ENCODE results near the gene RBM20.

The RBM20 gene

DNA sequence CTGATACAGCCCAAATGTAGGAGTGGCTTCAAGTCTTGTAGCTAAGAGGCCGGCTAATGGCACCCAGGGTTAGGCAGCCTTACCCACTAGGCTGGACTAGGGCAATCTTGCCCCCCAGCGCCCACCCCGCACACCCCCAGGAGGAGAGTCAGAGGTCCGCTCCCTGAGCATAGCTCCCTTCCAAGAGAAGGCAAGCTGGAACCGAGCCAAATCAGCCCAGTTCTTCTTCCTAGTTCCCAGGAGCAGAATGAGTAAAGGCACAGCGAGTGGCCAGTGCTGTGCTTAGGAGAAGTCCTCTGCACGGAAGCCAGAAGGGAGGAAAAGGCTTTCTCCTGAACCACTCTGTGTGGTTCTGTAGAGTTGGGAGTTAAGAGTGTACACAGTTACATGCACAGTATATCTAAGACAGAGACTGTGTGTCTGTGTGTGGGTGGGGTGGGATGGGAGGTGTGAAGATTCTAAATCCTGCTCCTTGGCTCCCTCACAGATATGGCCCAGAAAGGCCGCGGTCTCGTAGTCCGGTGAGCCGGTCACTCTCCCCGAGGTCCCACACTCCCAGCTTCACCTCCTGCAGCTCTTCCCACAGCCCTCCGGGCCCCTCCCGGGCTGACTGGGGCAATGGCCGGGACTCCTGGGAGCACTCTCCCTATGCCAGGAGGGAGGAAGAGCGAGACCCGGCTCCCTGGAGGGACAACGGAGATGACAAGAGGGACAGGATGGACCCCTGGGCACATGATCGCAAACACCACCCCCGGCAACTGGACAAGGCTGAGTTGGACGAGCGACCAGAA is 167.8 kb downstream of the RBM20 start:
- peak; percentile 25 for DNase-seq (ENCODE audit: low spot score)

- DNase-seq (ENCODE audit: low spot score), result no peak
Measured at GRCh38 chr10:110812583-110812982, 168.4 kb downstream of the RBM20 start.

DNA sequence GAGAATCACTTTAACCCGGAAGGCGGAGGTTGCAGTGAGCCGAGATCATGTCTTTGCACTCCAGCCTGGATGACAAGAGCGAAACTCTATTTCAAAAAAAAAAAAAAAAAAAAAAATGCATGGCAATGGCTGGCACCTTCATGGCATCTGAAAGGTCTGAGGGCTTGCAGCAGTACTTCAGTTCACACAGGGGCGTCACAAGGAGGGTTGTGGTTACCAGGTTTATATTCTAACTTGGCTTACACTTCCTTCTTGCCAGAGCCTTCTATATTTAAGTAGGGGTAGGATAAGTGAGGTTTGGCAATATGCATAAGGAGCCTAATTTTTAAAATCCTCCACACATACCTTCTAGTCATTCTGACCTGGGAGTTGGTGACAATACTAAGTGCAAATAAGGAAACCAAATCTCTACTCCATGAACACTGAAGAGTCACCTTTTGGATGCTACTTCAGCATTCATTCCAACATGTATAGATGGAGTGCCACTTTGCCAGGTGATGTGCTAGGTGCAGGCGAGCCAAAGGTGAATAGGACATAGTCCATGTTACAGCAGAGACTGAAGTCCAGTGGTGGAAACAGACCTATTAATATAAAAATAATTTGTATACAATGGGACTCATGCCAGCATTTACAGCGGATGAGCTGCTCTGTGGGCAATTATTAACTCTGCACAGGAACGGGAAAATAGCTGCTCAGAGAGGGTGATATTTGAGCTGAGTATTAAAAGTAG is 169.8 kb downstream of the RBM20 start:
- DNase-seq (ENCODE audit: low spot score), result no peak

DNA sequence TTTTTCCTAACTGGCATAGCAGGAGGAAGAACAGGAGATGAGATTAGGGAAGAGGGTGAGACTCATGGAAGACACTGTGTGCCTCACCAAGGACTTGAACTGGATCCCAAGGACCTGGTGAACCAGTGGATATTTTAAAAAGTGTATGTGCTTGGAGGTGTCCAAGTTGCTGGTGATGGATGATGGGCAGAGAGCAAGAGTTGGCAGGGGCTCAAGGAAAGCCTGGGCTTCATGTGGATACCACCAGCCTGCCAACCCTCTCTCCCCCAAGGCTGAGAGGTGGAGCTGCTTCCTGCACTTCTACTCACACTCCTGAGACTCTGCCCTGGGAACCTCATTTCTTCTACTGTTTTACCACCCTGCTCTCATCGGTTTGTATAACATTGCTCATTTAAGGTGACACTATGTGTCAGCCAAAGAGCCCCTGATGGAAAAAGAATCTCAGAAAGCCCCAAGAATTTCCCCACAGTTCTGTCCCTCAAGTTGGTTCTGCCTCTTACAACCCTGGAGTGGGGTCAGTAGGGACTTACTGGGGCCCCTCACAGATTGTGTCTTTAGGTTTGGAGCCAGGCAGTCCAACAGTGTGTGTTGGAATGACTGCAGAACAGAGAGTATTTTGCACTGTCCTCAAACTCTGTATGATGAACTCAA is 171.3 kb downstream of the RBM20 start:
- no peak for DNase-seq (ENCODE audit: low spot score)

DNA sequence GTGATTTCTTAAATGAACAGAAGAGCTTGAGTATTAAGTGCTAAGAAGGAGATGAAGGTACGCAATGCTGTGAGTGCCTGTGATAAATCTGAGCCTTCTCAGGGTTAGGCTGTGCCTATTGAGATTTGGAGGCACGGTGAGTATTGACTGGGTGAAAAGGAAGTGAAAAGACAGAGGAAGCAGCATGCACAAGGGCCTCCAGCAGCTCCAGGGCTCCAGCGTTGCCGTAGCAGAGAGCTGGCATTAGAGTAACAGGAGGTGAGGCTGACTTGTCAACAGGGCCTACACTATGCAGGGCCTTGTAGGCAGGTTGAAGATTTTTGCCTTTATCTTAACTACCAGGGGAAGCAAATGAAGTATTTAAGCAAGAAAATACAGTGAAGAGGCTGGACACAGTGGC is 173.5 kb downstream of the RBM20 start:
- no peak for DNase-seq (ENCODE audit: low spot score)

DNA sequence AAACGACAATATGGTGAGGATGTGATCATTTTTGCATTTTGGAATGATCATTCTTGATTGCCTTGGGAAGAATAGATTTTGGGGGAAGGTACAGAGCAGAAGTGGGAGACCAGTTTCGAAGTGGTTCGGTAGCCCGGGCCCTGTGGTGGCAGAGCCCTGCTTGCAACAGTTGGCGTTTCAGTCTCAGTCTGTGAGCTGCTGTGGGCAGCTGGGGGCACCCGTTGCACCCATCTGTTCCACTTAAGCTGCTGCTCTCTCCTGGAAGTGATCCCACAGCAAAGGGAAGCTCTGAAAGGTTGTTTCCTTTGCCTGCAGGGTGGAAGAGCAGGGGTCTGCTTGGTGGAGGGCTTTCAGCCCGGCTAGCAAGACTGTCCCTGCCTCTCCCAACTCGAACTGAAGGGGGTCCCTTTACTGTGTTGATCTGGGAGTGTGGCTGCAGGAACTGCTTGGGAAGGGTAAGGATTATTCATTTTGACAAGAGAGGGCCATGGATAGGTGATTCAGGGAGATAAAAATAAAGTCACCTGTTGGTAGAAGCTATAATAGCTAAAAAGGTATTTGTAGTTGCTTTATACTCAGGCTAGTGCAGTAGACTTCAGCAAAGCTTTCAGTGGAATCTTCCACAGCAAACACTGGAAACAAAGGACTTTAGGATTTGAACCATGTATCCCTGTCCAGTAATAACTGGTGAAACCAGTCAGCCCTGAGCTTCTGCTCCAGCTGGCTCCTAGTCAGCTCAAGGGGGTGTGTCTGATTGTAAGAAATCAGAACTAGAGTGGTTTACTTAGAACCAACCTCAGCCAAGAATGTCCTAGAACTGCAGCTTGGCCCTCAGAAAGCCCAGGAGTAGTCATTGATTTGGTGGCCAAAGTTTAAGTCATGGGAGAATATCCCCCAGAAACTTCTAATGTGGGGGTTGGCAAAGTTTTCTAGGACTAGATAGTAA is 174.4 kb downstream of the RBM20 start:
- DNase-seq (ENCODE audit: low spot score), result peak; percentile 37

- DNase-seq (ENCODE audit: low spot score), result peak; percentile 65
Measured at GRCh38 chr10:110820321-110820814, 176.2 kb downstream of the RBM20 start.

DNA sequence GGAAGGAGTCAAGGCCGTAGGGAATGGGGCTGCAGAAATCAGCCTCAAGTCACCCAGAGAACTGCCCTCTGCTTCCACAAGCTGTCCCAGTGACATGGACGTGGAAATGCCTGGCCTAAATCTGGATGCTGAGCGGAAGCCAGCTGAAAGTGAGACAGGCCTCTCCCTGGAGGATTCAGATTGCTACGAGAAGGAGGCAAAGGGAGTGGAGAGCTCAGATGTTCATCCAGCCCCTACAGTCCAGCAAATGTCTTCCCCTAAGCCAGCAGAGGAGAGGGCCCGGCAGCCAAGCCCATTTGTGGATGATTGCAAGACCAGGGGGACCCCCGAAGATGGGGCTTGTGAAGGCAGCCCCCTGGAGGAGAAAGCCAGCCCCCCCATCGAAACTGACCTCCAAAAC is 177.4 kb downstream of the RBM20 start:
- DNase-seq (ENCODE audit: low spot score), result no peak

DNA sequence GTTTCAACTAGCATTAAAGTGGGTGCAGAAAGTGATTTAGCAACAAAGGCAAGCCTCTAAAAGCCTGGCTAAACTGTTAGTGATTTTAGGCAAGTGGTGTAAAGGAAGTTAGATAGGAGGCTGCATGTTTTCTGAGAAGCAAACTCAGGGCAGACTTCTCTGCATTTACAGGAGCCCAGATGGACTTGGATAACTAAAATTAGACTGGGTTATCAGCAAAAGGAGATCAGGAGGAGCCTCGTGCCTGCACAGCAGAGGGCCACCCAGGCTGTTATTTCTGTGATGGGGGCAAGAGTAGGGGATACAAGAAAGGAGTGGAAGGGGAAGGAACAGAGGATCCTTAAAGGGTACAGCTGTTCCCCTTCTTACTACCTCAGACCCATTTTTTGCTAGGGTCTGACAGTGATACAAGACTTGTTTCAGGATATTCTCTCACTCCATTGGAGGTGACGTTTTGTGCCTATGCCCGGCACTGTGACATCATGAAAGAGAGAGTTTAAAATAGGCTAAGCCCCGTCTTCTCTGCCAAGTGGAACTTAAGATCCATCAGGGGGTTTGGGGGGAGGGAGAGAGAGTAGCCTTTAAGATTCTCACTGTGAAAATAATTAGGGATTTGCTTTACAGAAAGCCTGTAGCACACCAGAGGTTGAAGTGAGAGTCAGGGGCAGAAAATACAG is 178.0 kb downstream of the RBM20 start:
- no peak for DNase-seq (ENCODE audit: low spot score)

DNA sequence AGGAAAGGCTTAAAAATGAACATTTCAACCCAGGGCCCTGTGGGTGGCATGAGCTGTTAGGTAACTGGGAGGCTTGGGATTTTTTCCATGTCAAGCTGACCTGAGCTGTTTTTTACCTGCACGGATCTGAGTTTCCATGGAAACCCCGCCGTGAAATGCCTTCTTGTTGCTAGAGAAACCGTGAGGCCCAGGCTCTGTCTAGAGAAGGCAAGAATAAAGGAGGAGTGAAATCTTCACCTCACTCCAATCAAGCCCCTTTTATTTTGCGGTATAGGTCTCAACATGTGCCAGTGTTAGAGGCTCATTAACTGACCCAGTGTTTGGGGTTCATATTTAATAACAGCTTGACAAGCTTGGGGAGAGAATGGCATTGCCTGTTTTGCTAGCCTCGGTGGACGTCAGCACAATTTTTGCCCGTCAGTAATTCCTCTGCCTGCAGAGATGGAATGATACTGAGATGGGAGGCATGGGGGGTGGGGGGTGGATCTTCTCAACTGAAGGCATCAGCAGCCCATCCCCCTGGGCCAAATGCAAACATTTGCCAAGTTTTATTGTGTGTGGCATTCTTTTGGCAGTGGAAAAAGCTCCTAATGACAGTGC is 178.7 kb downstream of the RBM20 start:
- DNase-seq (ENCODE audit: low spot score), result peak; percentile 33

DNA sequence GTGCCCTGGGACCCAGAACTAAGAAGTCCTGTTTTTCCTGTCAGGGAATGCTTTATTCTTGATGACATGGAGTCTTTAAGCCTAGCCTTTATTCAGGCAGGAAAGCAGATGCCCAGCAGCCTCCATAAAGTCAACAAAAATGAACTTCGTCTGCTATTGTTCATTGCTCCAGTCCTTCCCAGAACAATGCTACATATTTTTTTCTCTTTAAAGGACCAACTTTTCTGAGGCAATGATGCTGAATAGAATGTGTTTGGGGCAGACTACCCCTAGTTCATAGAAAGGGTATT is 180.0 kb downstream of the RBM20 start:
- DNase-seq (ENCODE audit: low spot score), result no peak

GRCh38 chr10:110824660-110825059 is 180.5 kb downstream of the RBM20 start:
- DNase-seq (ENCODE audit: low spot score), result no peak

DNA sequence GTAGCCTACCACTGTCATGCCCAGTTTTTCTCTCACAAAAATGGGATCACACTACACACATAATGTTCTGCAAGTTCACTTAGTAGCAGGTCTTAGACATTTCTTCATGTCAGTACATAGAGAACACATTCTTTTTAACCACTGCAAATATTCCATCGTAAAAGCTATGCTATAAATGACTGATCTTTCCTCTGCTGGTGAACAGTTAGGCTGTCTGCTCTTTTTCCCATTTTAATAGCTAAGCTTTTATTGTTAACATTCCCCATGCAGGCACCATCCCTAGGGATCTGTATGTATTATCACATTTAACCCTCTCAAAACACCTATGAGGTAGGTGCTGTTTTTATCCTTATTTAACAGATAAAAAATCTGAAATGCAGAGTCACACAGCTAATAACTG is 181.4 kb downstream of the RBM20 start:
- no peak for DNase-seq (ENCODE audit: low spot score)

- DNase-seq (ENCODE audit: low spot score), result no peak
Measured at GRCh38 chr10:110827410-110827809, 183.3 kb downstream of the RBM20 start.

DNA sequence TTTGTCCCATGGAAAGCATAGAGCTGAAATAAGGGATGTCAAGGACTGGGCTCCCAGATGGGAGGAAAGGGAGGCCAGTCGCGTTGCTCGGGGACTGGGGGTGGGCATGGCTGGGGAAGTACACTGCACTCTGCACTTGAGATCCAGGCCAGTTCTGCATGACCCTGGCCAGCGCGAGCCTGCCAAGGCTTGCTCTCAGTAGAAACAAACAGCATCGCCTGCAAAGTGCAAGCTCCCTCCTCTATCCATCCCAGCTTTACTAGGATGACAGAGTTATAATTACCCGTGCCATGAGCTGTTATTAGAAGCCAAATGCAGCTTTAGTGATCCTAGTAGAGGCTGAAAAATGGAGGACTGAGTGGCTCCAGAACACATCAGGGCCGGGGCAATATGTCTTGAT is 183.7 kb downstream of the RBM20 start:
- DNase-seq (ENCODE audit: low spot score), result no peak

GRCh38 chr10:110828525-110828924 is 184.4 kb downstream of the RBM20 start:
- DNase-seq (ENCODE audit: low spot score), result no peak

DNA sequence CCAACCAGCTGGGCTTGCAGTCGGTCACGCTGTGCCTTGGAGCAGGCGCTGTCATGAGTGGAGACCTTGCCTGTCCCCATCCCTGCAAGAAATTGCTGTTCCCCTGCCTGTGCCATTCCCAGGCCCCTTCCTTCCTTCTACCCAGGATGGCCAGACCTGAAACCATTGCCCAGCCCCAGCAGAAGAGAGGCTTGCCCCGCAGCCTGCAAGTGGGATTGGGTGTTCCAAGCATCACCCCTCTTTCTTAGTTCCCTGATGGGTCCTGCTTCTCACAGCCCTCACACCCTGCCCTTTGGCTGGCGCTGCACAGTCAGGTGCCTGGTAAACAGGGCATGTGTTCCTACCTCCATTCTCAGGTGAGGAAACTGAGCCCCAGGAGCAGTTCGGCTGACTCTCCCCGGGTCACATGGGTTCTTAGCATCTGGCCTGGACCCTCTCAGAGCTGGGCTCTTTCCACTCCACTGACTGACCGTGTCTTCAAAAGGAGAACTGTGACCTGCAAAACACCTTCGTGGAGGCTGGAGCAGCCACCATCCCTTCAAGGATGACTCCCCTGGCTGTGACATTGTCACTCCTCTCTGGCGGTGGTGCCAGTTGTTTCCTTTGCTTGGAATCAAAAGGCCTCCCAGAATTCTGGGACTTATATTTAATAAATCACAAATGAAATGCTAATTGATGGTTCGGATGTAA is 185.7 kb downstream of the RBM20 start:
- DNase-seq (ENCODE audit: low spot score), result no peak

- no peak for DNase-seq (ENCODE audit: low spot score)
Measured at GRCh38 chr10:110833234-110833940, 189.3 kb downstream of the RBM20 start.

DNA sequence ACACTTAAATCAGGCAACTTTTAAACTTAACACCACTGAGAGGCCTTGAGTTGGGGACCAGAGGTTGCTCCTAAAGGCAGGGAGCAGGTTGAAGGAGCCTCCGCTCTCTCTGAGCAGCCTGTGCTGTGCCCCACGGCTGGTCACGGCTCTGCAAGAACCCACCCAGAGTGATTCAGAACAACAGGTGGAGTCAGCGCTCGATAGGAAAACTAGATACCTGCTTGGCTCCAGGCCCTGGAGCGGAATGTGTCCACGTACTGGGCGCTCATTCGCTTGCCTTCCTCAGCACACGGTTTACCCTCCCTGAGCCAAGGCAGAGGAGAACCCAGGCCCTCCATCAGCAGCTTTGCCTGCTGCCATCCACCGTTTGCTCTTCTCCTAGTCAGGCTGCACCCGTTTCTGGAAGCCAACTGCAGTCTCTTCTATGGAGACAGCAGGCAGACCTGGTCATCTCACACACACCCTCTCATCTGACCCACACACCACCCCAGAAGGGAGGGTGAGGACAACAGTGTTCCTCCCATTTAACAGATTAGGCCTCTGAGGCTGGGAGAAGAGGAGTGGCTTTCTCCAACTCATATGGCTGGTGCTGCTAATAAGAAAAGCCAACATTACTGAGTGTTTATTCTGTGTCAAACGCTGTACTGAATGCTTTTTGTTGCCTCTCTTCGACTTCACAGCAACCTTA is 189.9 kb downstream of the RBM20 start:
- no peak for DNase-seq (ENCODE audit: low spot score)
